ENCODE results near the gene PLXNA2.

Gene PLXNA2

GRCh38 chr1:208093754-208094719, 150.1 kb downstream of the PLXNA2 start:
- Histone ChIP-seq H3K9ac (ENCODE audit: low read length) (no peak overlapping the region), H3K27ac (ENCODE audit: low read depth, low read length) (no peak overlapping the region), H3K4me1 (ENCODE audit: control insufficient read depth, insufficient read depth, low read length) (no peaks in the 10 kb centered on the region), H3K27me3 (ENCODE audit: control insufficient read depth, insufficient read depth, low read length) (no peaks in the 10 kb centered on the region), H3K4me3 (ENCODE audit: low read length) (no peak overlapping the region), H3K36me3 (ENCODE audit: control insufficient read depth, insufficient read depth, low read length) (peaks cover 5% of the 10 kb centered on the region)

DNA sequence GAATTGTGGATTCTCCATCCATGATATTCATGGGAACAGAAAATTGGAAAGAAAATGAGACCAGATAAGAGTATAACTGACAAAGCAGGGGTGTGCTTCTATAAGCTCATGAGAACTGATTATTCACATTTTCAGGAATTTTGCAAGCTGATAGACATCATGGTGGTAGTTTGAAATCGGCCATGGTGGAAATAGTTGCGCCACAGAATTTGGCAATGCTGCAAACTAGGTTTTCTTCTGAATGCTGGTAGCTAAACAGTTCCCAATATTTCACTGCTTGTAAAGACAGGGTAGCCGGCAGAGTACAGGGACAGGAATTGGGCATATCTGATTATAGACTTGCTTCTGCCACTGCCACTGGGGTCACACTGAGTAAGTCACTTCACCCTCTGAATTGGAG, 151.1 kb downstream of the PLXNA2 start:
- H3K36me3 ChIP-seq (ENCODE audit: control insufficient read depth, insufficient read depth, low read length): peaks cover 5% of the 10 kb centered on the region

DNA sequence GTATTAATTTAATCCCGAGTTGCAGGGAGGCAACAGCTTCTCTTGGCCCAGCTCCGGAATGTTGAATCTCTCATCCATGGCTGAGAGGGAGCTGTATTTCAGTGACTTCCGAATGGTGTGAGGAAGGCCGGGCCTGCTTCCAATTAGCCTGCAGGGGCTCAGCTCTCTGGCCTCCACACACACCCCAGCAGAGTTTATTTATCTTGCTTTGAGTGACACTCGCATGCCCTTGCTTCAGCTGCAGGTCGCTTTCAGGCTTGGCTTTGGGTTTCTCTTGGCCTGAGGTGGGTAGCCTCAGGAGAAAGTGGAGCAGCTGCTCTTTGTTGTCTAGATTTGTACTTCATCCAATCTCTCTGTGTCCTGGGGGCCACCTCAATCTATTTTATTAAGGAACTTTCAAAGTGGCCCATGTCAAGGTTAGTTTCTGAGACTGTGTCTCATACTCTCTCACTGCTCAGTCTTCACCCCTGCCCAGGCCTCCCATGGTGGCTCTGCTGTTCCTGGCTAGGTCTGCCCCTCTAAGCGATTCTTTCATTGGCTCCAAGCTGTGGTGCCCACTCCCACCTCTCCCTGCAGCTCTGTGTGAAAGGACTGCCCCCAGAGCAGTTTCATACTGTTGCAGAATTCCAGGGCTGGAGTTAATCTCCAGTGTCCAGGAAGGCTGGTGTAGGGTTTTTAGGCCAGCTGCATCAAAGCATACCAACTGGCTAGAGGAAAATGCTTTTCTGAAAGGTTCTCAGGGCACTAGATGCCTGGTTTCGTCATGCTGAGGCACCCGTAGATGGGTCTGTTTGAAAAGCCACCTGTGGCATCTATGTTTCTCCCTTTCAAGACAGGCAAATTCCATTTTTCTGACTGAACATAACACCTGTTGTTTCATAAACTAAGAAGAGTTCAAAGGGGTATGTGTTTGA, 153.5 kb downstream of the PLXNA2 start:
- no peak overlapping the region for H3K9ac ChIP-seq (ENCODE audit: low read length)
- H3K4me1 ChIP-seq (ENCODE audit: control insufficient read depth, insufficient read depth, low read length): no peaks in the 10 kb centered on the region
- H3K27me3 ChIP-seq (ENCODE audit: control insufficient read depth, insufficient read depth, low read length): no peaks in the 10 kb centered on the region
- no peak overlapping the region for H3K4me3 ChIP-seq (ENCODE audit: low read length)
- H3K36me3 ChIP-seq (ENCODE audit: control insufficient read depth, insufficient read depth, low read length): peaks cover 5% of the 10 kb centered on the region
- no peak overlapping the region for H3K27ac ChIP-seq (ENCODE audit: low read depth, low read length)

More for the DNA sequence above, 151.1 kb downstream of the PLXNA2 start:
- no peaks in the 10 kb centered on the region for H3K4me1 ChIP-seq (ENCODE audit: control insufficient read depth, insufficient read depth, low read length)
- no peak overlapping the region for H3K9ac ChIP-seq (ENCODE audit: low read length)
- no peak overlapping the region for H3K27ac ChIP-seq (ENCODE audit: low read depth, low read length)
- no peaks in the 10 kb centered on the region for H3K27me3 ChIP-seq (ENCODE audit: control insufficient read depth, insufficient read depth, low read length)
- H3K4me3 ChIP-seq (ENCODE audit: low read length): no peak overlapping the region

- Histone ChIP-seq H3K36me3 (ENCODE audit: control insufficient read depth, insufficient read depth, low read length) (peaks cover 5% of the 10 kb centered on the region), H3K9ac (ENCODE audit: low read length) (no peak overlapping the region), H3K4me3 (ENCODE audit: low read length) (no peak overlapping the region), H3K4me1 (ENCODE audit: control insufficient read depth, insufficient read depth, low read length) (no peaks in the 10 kb centered on the region), H3K27me3 (ENCODE audit: control insufficient read depth, insufficient read depth, low read length) (no peaks in the 10 kb centered on the region), H3K27ac (ENCODE audit: low read depth, low read length) (no peak overlapping the region)
Observed at GRCh38 chr1:208089761-208090370, 154.3 kb downstream of the PLXNA2 start.

DNA sequence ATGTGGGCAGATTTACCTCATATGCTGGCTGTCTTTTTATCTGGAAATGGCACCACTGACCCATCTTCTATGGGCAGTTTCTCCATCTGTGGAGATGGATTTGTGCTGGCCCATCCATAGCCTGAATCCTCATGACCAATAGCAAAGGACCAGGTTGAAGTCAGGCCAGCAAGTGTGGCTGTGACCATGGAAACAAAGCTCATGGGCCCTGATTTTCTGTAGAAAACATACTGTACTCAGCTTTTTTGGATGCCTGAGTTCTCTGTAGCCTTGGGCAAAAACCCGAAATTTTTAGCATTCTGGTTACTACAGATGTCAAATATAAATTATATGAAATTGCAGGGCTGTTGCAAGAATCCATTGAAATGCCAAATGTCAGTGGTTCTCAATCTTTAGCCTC, 155.0 kb downstream of the PLXNA2 start:
- Histone ChIP-seq H3K27me3 (ENCODE audit: control insufficient read depth, insufficient read depth, low read length) (no peaks in the 10 kb centered on the region), H3K36me3 (ENCODE audit: control insufficient read depth, insufficient read depth, low read length) (peaks cover 5% of the 10 kb centered on the region), H3K4me3 (ENCODE audit: low read length) (no peak overlapping the region), H3K27ac (ENCODE audit: low read depth, low read length) (no peak overlapping the region), H3K4me1 (ENCODE audit: control insufficient read depth, insufficient read depth, low read length) (no peaks in the 10 kb centered on the region), H3K9ac (ENCODE audit: low read length) (no peak overlapping the region)

DNA sequence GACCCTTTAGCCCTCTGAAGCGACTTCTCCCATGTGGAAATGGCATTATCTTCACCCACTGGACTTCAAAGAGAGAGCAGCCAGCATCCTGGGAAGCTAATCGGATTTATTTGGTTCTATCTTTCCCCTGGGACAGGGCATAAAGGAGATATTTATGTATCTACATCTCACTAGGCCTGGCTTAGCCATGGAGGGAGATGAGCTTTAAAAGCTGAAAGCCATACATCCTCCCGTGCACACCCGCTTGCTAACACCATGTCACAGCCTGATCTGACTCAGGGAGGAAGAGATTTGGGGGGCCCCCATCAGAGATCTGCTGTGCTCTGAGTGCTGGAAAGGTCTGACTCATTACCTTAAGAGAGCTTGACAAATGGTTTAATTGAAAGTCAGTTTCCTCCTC, 155.9 kb downstream of the PLXNA2 start:
- peaks cover 5% of the 10 kb centered on the region for H3K36me3 ChIP-seq (ENCODE audit: control insufficient read depth, insufficient read depth, low read length)
- no peak overlapping the region for H3K9ac ChIP-seq (ENCODE audit: low read length)
- no peaks in the 10 kb centered on the region for H3K27me3 ChIP-seq (ENCODE audit: control insufficient read depth, insufficient read depth, low read length)
- H3K4me3 ChIP-seq (ENCODE audit: low read length): no peak overlapping the region
- H3K27ac ChIP-seq (ENCODE audit: low read depth, low read length): no peak overlapping the region
- no peaks in the 10 kb centered on the region for H3K4me1 ChIP-seq (ENCODE audit: control insufficient read depth, insufficient read depth, low read length)

DNA sequence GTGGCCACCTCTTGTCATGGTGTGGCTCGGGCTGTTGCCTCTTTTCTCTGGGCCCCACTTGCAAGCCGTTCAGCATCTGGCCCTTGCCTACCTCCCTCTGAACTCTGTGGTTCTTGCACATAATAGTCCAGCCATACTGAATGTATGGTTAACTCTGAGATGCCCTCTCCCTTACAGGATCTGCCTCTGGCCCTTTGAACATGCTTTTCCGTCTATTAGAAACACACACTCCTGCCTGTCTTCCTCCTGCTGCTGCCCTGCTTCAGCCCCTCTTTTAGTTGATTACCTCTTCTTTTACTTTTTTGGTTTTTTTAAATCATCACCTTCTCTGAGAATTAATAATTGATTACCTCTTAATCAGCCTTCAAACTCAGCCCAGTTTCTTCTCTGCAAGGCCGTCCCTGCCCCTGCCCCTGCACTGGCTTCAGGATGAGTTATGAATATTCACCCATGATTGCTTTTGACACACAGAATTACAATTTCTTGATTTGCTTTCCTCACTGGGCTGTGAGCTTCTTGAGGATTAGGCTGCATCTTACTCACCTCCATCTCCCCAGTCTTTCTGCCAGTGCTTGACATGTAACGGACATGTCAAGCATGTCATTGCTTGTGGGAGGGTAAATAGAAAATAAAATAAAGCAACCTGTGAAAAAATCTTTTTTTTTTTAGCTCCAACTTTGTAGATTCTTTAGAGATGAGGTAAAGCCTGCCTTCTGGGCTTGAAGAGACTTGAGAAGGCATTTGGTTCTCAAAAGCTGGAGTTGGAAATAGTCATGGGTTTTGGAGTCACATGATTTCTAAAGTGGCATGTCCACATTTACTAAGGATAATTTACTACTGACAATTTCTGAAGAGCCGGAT, 158.3 kb downstream of the PLXNA2 start:
- no peaks in the 10 kb centered on the region for H3K36me3 ChIP-seq (ENCODE audit: control insufficient read depth, insufficient read depth, low read length)
- no peaks in the 10 kb centered on the region for H3K27me3 ChIP-seq (ENCODE audit: control insufficient read depth, insufficient read depth, low read length)
- no peak overlapping the region for H3K9ac ChIP-seq (ENCODE audit: low read length)
- no peak overlapping the region for H3K27ac ChIP-seq (ENCODE audit: low read depth, low read length)
- H3K4me3 ChIP-seq (ENCODE audit: low read length): peak overlapping the region; percentile 17
- H3K4me1 ChIP-seq (ENCODE audit: control insufficient read depth, insufficient read depth, low read length): no peaks in the 10 kb centered on the region

DNA sequence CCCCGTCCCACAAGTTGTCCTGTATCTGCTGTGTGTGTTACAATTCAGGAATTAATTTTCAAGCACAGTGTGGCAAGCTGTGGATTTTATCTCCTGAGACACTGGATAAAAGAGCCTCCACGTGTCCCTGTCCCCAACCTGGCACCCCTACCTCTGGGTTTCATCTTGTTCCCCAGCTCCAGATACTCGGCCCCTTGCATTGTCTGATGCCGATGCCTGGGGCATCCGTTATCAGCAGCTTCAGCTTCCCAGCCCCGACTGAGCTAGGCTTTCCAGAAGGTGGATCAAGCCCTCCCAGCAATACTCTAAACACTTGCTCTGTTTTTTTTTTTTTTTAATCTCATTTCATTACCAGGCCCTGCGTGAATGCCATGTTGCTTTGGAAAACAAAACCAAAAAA, 159.4 kb downstream of the PLXNA2 start:
- H3K9ac ChIP-seq (ENCODE audit: low read length): no peak overlapping the region
- no peaks in the 10 kb centered on the region for H3K36me3 ChIP-seq (ENCODE audit: control insufficient read depth, insufficient read depth, low read length)
- no peaks in the 10 kb centered on the region for H3K4me1 ChIP-seq (ENCODE audit: control insufficient read depth, insufficient read depth, low read length)
- H3K4me3 ChIP-seq (ENCODE audit: low read length): no peak overlapping the region
- H3K27ac ChIP-seq (ENCODE audit: low read depth, low read length): no peak overlapping the region
- no peaks in the 10 kb centered on the region for H3K27me3 ChIP-seq (ENCODE audit: control insufficient read depth, insufficient read depth, low read length)

DNA sequence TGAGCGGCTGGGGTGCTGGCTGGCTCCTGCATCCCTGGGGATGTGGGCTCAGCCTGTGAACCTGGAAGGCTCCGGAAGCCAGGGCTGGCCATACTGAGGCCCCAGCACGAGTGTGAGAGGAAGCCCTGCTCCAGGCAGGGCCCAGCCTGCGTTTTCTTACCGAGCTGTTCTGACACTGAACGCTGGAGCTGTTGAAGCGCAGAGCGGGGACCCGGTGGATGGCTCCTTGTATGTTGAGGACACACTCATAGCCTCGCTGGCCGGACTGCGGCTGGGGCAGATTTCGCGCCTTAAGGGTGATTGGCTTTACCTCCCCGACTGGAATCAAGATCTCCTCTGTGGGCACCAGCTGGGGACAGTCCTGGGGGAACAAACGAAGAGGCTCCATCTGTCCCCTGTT, 160.0 kb downstream of the PLXNA2 start:
- H3K27ac ChIP-seq (ENCODE audit: low read depth, low read length): no peak overlapping the region
- H3K9ac ChIP-seq (ENCODE audit: low read length): no peak overlapping the region
- no peaks in the 10 kb centered on the region for H3K36me3 ChIP-seq (ENCODE audit: control insufficient read depth, insufficient read depth, low read length)
- no peak overlapping the region for H3K4me3 ChIP-seq (ENCODE audit: low read length)
- H3K4me1 ChIP-seq (ENCODE audit: control insufficient read depth, insufficient read depth, low read length): no peaks in the 10 kb centered on the region
- no peaks in the 10 kb centered on the region for H3K27me3 ChIP-seq (ENCODE audit: control insufficient read depth, insufficient read depth, low read length)

- Histone ChIP-seq H3K36me3 (ENCODE audit: control insufficient read depth, insufficient read depth, low read length) (no peaks in the 10 kb centered on the region), H3K27ac (ENCODE audit: low read depth, low read length) (no peak overlapping the region), H3K4me1 (ENCODE audit: control insufficient read depth, insufficient read depth, low read length) (no peaks in the 10 kb centered on the region), H3K27me3 (ENCODE audit: control insufficient read depth, insufficient read depth, low read length) (no peaks in the 10 kb centered on the region), H3K9ac (ENCODE audit: low read length) (no peak overlapping the region), H3K4me3 (ENCODE audit: low read length) (no peak overlapping the region)
Observed at GRCh38 chr1:208083715-208084085, 160.5 kb downstream of the PLXNA2 start.

DNA sequence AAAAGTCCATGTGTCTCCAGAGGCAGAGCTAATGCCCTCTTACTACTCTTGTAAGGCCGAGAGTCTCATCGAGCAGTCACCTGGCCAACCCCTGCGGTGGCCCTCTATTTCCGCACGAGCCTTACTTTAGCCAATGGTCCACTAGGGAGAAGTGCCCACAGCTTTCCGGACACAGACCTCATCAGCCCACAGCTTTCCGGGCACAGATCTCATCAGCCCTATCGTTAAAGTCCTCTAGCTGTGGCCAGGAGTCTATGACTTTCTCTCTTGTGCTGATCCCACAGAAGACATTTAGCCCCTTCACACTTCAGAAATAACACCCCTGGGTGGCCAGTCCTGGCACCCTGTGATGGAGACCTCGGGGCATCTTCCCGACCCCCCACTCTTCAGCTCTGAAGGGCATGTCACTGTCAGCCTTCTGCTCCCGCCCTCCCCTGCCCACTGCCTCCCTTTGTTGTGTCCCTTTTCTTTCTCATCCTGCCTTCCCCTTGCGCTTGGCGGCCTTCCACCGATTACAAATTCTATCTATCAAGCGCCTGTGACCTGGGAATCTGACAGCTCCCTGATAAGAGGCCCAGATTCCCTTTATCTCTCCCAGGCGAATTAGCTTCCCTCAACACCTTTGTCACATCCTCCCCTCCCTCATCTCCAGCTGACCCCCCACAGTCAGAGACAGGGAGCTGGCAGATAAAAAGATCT, 161.0 kb downstream of the PLXNA2 start:
- no peaks in the 10 kb centered on the region for H3K36me3 ChIP-seq (ENCODE audit: control insufficient read depth, insufficient read depth, low read length)
- H3K27ac ChIP-seq (ENCODE audit: low read depth, low read length): no peak overlapping the region
- no peaks in the 10 kb centered on the region for H3K27me3 ChIP-seq (ENCODE audit: control insufficient read depth, insufficient read depth, low read length)
- no peak overlapping the region for H3K9ac ChIP-seq (ENCODE audit: low read length)
- no peak overlapping the region for H3K4me3 ChIP-seq (ENCODE audit: low read length)
- no peaks in the 10 kb centered on the region for H3K4me1 ChIP-seq (ENCODE audit: control insufficient read depth, insufficient read depth, low read length)

Measured in rectal smooth muscle tissue (tissue), 1 donor.